ELR (cell line): Measurements from ENCODE around the gene TAF4.
"Not testable (repeated sequence)": the region's sequence is repeated elsewhere in the genome, so short reads cannot be mapped to it uniquely, and the experiment has no call there.

Experiments used
- DNase-seq: peaks from one replicate; pipeline ENCODE4 v3.0.0-alpha.2; 2015; ENCODE audit warnings: low read depth

The TAF4 gene

DNA sequence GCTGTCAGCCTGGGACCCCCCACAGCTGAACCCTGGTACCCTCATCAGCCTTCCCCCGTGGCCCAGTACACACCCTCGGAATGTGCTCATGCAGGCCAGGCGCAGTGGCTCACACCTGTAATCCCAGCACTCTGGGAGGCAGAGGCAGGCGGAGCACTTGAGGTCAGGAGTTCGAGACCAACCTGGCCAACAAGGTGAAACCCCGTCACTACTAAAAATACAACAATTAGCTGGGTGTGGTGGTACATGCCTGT is 9.9 kb downstream of the TAF4 start:
- DNase-seq, result not testable (repeated sequence)

DNA sequence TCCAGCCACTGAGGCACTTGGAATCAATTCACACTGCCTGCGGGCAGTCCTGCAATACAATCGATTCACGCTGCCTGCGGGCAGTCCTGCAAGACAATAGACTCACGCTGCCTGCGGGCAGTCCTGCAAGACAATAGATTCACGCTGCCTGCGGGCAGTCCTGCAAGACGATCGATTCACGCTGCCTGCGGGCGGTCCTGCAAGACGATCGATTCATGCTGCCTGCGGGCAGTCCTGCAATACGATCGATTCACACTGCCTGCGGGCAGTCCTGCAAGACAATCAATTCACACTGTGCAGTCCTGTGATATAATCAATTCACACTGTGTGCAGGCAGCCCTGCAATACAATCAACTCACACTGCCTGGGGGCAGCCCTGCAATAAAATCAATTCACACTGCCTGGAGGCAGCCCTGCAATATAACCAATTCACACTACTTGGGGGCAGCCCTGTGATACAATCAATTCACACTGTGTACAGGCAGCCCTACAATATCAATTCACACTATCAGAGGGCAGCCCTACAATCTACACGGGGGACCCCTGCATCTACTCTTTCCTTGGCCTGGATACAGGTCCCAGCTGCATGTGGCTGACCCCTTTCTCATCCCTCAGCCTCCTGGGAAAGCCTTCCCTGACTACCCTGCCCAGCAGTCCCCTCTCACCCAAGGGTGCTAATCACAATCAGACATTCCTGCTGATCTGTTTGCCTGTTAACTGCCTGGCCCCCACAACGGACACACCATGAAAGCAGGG is 10.4 kb downstream of the TAF4 start:
- no peak for DNase-seq

DNA sequence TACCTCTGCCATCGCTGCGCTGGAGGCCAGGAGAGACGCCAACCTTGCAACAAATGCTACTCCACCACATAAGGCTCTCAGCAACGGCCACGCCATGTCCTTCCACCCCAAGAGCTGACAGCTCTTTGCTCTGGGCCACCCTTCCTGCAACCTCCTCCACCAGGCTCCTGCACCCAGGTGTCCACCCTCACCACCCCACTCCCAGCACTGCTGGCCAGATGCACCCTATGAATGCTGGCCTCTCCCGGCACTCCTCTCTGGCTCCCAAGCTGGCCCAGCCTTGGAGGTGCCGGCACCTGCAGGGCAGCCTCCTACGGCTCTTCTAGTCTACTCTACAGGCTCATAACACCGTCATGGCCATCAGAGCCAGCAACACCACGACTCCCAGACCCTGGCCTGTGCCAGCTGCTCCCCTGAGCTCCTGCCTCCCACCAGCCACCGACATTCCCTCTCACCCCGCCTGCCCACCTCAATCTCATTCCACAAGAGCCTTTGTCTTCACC is 11.2 kb downstream of the TAF4 start:
- no peak for DNase-seq

- no peak for DNase-seq
These were observed 12.1 kb downstream of the TAF4 start for GRCh38 chr20:62053465-62054196.

DNA sequence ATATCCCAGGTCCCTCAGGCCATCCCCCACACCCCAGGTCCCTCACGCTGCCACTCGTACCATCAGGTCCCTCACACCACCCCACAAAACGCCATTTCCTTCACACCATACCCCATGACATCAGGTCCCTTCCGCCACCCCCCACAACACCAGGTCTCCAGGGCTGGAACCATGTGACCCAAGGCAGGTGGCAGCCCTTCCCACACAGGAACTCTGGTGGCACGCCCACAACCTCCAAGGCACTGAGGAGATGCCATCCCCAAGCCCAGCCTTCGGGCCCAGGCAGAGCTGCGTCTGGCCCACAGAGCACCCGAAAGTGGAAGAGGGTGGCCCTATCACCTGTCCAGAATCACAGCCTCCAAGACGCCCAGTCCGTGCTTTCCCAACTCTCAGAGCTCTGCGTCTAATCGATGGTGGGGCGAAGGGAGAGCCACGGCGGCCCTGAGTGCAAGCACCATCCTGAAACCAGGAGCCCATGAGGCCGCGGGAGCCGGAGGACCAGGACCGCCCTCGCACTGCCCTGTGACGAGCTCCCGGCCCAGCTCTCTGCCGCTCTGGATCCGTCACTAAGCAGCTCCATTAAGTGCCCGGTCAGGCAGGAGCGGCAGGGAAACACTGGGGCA is 12.7 kb downstream of the TAF4 start:
- no peak for DNase-seq

- no peak for DNase-seq
These were observed 13.3 kb downstream of the TAF4 start for GRCh38 chr20:62052336-62052841.

DNA sequence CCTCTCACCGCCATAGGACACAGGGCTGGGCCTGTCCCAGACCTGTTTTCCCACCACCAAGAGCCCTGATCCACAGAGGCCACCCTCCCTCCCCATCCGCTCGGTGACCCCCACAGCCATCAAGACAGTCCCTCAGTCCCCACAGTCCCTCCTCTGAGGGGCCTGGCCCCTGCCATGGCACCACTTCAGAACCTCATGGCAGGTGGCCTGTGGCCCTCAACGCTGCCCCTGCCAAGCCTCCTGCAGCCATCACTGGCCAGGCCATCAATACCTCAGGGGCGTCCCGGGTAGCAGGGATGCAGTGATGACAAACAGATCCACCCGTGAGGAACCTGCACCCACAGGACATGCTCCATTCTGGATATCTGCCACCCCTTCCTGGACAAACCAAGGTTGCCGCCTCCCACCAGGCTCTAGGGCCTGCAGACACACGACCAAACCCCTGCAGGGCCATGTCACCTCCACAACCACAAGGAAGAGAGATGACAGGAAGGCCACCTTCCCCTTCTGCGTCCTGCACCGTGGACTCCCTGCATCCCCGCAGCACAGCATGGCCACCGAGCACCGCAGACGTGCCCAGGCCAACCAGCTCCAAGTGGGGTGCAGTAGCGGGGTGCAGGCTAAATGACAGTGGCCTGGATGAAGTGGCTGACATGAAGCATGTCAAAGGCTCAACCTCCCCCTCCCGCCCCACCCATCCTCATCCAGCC is 14.0 kb downstream of the TAF4 start:
- DNase-seq, result no peak

GRCh38 chr20:62051144-62051543 is 14.5 kb downstream of the TAF4 start:
- DNase-seq, result no peak

DNA sequence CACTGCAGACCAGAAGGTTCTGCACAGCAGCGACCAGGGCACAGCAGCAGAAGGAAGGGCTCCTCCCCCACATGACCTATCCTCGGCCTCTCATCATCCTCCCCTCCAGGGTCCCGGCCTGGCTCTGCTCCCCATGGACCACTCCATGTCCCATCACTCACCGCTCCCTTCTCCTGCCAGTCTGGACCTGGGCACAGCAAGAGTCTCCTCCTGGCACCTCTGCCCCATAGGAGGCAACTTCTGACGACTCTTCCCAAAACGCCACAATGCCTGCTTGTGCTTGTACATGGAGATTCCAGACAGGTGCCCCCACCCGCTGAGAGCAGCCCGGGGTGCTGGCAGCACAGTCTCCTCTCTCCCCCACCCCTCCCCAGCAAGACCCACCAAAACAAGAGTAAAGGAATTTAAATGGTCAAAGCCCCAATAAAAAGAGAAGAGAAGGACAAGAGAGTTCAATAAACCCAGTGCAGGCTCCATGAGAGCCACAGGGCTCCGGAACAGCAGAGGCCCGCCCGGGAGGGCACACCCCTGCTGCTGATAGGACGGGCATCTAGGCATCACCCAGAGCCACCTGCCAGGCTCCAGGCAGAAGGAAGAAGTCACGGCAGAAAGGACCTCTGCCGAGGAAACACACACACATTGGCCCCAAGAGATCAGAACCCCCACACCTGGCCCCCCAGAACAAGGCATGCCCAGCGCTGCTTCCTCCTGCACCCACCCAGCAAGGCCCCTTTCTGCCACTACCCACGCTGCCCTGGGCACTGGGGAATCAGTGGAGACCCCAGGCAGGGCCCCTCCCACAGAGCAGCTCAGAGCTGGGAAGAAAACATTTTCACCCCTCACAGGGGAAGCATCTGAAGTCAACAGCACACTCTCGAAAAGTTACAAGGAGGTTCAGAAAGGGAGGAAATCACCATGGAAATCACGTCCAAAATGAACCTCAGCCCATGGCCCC is 15.2 kb downstream of the TAF4 start:
- DNase-seq, result no peak

DNA sequence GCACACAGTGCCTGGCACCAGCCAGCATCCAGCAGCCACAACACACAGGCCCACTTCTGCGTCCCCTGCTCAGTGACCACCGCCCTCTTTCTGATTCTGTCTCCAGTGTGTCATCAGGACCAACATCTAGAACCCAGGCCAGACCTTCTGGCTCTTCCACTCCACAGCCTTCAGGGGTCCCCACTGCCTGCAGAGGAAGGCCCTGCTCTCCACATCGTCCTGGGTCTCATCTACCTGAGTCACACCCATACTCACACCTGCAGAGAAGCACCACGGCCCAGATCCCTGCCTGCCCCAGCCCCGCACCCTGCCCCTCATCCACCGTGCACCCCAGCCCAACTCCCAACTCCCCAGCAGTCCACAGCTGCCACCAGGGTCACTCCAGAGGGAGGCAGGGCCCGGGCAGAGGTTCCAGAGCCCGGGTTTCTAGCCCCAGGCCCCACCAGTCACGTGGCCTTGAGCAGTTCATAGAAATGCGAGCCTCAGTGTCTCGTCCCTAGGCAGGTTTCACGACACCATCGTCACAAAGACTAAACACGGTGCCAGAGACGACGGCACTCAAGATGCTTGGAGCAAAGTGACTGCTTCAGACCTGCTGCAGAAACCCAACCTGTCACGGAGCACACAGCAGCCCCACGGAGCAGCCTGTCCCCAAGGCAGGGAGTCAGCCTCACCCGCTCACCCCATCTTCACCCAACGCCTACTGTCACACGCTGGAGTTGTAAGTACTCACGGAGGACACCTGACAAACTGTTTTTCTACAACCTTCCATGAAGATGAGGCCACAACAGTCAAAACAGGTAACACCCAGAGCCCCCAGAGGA is 16.1 kb downstream of the TAF4 start:
- DNase-seq, result no peak

- no peak for DNase-seq
These were observed 16.8 kb downstream of the TAF4 start for GRCh38 chr20:62048821-62049291.

DNA sequence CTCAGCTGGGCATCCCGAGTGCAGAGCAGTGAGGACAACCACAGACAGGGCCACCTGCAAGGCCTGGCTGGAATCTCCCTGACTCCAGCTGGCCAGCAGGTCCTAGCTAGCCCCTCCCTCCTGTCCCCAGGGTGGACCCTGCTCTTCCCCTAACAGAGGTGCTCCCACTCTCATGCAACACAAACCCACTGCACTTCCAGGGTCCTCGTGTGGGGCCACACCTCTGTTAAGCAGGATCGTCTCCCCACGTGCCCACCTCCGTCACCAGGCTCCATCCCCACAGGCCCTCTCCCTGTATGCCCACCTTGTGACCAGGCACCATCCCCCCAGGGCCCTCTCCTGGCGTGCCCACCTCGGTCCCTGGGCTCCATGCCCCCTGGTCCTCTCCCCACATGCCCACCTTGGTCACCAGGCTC is 17.3 kb downstream of the TAF4 start:
- DNase-seq, result no peak

GRCh38 chr20:62047666-62048345 is 17.9 kb downstream of the TAF4 start:
- no peak for DNase-seq

- DNase-seq, result no peak
These were observed 19.2 kb downstream of the TAF4 start for GRCh38 chr20:62046431-62046830.

- no peak for DNase-seq
These were observed 20.0 kb downstream of the TAF4 start for GRCh38 chr20:62045529-62046285.

DNA sequence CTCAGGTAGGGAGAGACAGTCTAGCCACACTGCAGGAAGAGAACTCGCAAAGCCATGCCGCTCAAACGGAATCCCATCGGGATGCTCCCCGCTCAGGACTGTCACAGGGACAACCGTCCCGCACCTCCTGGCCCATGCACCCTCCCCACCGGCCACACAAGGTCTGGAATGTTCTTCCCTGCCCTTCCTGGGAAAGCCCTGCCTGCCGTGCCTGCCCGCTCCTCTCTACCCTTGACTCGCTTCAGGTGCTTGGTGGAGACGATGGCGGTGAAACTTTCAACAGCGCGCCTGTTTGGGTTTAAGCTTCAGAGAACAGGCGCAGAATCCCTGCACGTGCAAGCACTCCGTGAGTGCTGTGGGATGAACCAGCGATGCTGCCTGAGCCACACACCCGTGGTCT is 20.6 kb downstream of the TAF4 start:
- DNase-seq, result no peak

DNA sequence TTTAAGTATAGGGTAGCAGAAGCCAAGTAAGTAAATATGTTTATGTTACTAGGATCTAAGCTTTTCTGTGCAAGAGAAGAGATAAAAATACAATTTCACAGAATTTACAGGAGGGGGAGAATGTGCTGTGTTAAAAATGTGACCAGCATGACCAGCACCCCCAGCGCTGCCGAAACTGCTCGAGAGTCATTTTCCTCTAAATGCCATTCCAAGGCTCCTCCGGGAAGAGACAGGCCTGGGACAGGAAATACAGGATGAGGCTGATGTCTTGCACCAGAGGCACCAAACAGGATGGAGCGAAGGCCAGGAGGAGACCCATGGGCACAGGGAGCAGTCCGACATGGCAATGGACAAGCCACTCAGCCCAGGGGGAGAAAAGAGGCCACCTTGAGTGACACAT is 21.1 kb downstream of the TAF4 start:
- no peak for DNase-seq

DNA sequence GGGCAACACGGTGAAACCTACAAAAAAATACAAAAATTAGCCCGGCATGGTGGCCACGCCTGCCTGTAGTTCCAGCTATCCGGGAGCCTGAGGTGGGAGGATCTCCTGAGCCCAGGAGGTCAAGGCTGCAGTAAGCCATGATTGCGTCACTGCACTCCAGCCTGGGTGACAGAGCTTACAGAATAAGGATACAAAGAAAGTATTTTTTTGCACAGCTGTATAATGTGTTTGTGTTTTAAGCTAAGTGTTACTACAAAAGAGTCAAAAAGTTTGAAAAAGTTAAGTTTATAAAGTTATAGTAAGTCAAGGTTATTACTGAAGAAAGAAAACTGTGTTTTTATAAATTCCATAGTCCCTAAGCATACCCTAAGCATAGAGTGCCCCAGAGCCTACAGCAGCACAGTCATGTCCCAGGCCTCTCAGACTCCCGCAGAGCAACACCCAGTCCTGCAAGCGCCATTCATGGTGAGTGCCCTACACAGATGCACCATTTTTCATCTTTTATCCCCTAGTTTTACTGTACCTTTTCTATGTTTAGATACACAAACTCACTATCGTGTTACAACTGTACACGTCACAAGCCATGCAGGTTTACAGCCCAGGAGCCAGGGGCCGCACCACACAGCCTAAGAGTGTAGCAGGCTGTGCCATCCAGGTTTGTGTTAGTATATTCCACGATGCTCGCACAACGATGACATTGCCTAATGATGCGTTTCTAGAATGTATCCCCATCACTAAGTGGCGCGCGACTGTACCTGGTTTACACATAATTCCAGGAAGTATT is 22.4 kb downstream of the TAF4 start:
- no peak for DNase-seq
